Right atrium auricular region (tissue), 2 donors: ENCODE data around the gene HRH4. TPM values are rescaled to one million over a fixed set of nuclear protein-coding genes. Genes with fewer than 3 reads are reported as not detected.
A peak's percentile ranks its signal among the peaks of the same experiment; 100 is the strongest.

Experiments
- DNase-seq: peaks from one replicate; pipeline ENCODE4 v3.0.0-alpha.2; 2019; ENCODE audit warnings: low spot score
- H3K27ac ChIP-seq, 2 donors: fragments of 200-600 bp; sonication (generic); 1 replicate in 1 of 2; 2 replicates in 1 of 2; pipeline ENCODE4 v1.5.1; 2016 to 2019
- H3K27me3 ChIP-seq, 2 donors: fragments of 200-600 bp; sonication (generic); one replicate each; pipeline versions ENCODE4 v1.5.1 to v1.6.0; 2017 to 2019
- H3K36me3 ChIP-seq: fragments of 200-600 bp; sonication (generic); one replicate; pipeline ENCODE4 v1.5.1; 2016
- H3K4me1 ChIP-seq, 2 donors: fragments of 200-600 bp; sonication (generic); one replicate each; pipeline versions ENCODE4 v1.5.1 to v1.6.0; 2017 to 2019
- H3K4me3 ChIP-seq, 2 donors: fragments of 200-600 bp; sonication (generic); 1 replicate in 1 of 2; 2 replicates in 1 of 2; pipeline ENCODE4 v1.5.1; 2017 to 2019; ENCODE audit warnings: mild to moderate bottlenecking in 1 of 2, moderate library complexity in 1 of 2
- H3K9me3 ChIP-seq, 2 donors: fragments of 200-600 bp; sonication (generic); one replicate each; pipeline ENCODE4 v1.5.1; 2019
- total RNA-seq, 2 donors: library from RNA; depleted of rRNA; stranded (reverse); fragments of >200 nt; gene quantifications; one replicate each; pipeline ENCODE4 v1.1.0, GENCODE V29; 2016
- TF ChIP-seq, protein P1 (sequence below), 2 donors: fragments of 200-600 bp; sonication (generic); IDR thresholded peaks; one replicate each; pipeline ENCODE4 v1.5.1; 2019; ENCODE audit warnings: antibody characterized with exemption in 2 of 2

Gene HRH4, protein sequence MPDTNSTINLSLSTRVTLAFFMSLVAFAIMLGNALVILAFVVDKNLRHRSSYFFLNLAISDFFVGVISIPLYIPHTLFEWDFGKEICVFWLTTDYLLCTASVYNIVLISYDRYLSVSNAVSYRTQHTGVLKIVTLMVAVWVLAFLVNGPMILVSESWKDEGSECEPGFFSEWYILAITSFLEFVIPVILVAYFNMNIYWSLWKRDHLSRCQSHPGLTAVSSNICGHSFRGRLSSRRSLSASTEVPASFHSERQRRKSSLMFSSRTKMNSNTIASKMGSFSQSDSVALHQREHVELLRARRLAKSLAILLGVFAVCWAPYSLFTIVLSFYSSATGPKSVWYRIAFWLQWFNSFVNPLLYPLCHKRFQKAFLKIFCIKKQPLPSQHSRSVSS
- not detected for total RNA-seq

DNA sequence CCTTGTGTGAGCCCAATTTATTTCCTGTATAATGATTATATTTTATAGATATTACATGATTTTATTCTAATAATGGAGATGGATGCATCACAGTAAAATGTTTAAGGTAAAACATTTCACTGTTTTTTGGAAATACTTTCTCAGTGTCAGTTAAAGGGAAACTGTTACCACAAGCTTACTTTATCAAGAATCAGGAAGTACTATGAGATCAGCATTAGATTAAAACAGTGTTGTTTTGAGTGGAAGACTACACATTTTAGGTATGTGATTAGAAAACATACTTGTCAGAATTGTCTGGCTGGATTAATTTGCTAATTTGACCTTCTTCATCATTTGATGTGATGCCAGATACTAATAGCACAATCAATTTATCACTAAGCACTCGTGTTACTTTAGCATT lies at the start of gene HRH4:
HRH4 (plus strand) TSS at position 250 of the 400 bp plus-strand sequence; CDS start at position 342, 92 bp downstream.
- TF ChIP-seq, protein P1, sequence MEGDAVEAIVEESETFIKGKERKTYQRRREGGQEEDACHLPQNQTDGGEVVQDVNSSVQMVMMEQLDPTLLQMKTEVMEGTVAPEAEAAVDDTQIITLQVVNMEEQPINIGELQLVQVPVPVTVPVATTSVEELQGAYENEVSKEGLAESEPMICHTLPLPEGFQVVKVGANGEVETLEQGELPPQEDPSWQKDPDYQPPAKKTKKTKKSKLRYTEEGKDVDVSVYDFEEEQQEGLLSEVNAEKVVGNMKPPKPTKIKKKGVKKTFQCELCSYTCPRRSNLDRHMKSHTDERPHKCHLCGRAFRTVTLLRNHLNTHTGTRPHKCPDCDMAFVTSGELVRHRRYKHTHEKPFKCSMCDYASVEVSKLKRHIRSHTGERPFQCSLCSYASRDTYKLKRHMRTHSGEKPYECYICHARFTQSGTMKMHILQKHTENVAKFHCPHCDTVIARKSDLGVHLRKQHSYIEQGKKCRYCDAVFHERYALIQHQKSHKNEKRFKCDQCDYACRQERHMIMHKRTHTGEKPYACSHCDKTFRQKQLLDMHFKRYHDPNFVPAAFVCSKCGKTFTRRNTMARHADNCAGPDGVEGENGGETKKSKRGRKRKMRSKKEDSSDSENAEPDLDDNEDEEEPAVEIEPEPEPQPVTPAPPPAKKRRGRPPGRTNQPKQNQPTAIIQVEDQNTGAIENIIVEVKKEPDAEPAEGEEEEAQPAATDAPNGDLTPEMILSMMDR (IDR thresholded peaks at IDR 0.05): no peak
- H3K4me1 ChIP-seq: no peaks in the 10 kb centered on the region
- H3K27me3 ChIP-seq: no peaks in the 10 kb centered on the region
- DNase-seq: no peak
- H3K36me3 ChIP-seq: no peaks in the 10 kb centered on the region
- H3K9me3 ChIP-seq: no peaks in the 10 kb centered on the region
- no peak within 1 kb of the TSS for H3K27ac ChIP-seq
- H3K4me3 ChIP-seq: no peak within 1 kb of the TSS

DNA sequence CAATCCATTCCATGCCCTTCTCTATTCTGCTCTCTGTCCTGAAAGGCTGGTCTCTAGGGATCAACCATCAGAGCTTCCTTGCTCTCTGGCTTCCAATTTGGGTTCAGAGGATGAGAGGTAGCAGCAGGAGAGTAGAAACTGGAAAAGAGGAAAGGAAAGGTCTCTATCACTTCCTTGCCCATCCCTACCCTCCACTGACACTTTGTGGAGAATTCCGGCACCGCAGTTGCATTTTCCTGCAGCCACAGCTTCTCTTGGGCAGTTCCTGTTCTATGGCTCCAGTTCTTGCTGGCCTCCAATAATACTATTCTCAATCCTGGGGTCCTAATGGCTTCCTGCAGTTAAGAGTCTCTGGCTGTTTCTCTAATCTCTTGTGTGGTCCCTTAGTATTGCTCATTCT lies 47.3 kb upstream of the HRH4 start:
- Histone ChIP-seq H3K4me3 (no peak overlapping the region), H3K27me3 (no peaks in the 10 kb centered on the region), H3K36me3 (no peaks in the 10 kb centered on the region), H3K27ac (no peak overlapping the region), H3K4me1 (no peaks in the 10 kb centered on the region), H3K9me3 (no peaks in the 10 kb centered on the region)
- TF ChIP-seq, protein P1 (IDR thresholded peaks at IDR 0.05): peak in 1 of 2 donors; percentile 49
- DNase-seq: no peak

DNA sequence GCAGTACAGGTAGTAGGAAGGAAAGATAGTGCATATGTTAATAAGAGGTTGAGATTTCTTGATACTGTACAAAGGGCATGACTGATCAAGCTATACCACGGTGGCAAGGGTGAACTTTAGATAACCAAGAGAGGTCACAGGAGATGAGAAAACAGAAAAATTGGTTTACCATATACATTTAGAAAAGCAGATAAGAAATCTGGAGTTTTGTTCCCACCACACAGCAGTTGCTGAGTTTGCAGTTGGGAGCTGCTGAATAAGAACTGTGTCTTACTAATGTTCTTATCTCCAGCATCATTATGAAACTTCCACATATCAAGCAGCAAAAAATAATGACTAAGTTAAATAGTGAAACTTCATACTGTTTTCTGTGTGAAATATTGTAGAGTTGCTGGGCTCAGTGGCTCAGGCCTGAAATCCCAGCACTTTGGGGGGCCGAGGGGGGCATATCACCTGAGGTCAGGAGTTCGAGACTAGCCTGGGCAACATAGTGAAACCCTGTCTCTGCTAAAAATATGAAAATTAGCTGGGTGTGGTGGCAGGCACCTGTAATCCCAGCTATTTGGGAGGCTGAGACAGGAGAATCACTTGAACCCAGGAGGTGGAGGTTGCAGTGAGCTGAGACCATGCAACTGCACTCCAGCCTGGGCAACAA lies 46.0 kb upstream of the HRH4 start:
- no peak for DNase-seq
- Histone ChIP-seq H3K4me3 (no peak overlapping the region), H3K4me1 (no peaks in the 10 kb centered on the region), H3K9me3 (no peaks in the 10 kb centered on the region), H3K36me3 (no peaks in the 10 kb centered on the region), H3K27me3 (no peaks in the 10 kb centered on the region), H3K27ac (no peak overlapping the region)
- TF ChIP-seq, protein P1 (IDR thresholded peaks at IDR 0.05): no peak

DNA sequence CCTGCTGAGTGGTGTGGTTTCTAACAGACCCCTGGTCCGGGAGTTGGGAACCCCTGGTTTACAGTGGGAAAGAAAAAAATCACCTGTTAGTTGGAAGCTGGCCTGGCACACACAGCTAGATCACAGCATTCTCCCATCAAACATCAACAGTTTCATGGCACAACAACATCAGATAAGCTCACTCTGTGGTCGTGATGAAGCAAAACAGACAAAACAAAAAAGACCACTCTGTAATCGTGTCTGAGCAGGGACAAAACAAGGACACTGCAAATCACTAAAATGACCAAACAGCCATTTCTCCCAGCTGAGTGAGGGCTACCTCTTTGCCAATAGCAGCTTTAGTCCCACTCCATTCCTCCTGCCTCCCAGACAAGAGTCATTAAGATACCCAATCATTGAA lies 43.0 kb upstream of the HRH4 start:
- Histone ChIP-seq H3K9me3 (no peaks in the 10 kb centered on the region), H3K4me3 (no peak overlapping the region), H3K27me3 (no peaks in the 10 kb centered on the region), H3K4me1 (no peaks in the 10 kb centered on the region), H3K27ac (no peak overlapping the region), H3K36me3 (no peaks in the 10 kb centered on the region)
- TF ChIP-seq, protein P1 (IDR thresholded peaks at IDR 0.05): no peak
- no peak for DNase-seq

DNA sequence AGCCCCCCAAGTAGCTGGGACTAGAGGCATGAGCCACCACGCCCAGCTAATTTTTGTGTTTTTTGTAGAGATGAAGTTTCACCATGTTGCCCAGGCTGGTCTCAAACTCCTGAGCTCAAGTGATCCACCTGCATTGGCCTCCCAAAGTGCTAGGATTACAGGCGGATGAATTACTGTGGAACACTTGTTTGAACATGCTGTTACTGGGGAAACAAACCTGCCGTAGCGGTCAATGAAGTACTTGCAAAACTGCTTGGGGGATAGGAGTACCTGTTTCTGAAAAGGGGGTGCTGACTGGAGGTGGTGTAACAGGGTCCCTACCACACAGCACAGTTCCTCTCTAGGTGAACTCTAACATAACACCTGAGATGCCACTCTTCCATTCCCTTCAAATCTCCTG lies 39.9 kb upstream of the HRH4 start:
- DNase-seq: no peak
- no peaks in the 10 kb centered on the region for H3K27me3 ChIP-seq
- no peak overlapping the region for H3K27ac ChIP-seq
- no peak overlapping the region for H3K4me3 ChIP-seq
- no peaks in the 10 kb centered on the region for H3K9me3 ChIP-seq
- TF ChIP-seq, protein P1 (IDR thresholded peaks at IDR 0.05): no peak
- H3K4me1 ChIP-seq: no peaks in the 10 kb centered on the region
- no peaks in the 10 kb centered on the region for H3K36me3 ChIP-seq
